Kidney glomerular epithelial cell (primary cell): ENCODE results near the gene GRIN2A.

Experiments used
- DNase-seq: peaks from one replicate; lab custom pipeline; 2025; lab: John Stamatoyannopoulos, UW

GRIN2A gene

GRCh38 chr16:9772526-9773225 lies 409.6 kb downstream of the GRIN2A start:
- no peak for DNase-seq

- DNase-seq: no peak
Measured at GRCh38 chr16:9766891-9767290, 415.3 kb downstream of the GRIN2A start.

- DNase-seq: no peak
Measured at GRCh38 chr16:9763505-9763904, 418.7 kb downstream of the GRIN2A start.

- DNase-seq: no peak
Measured at GRCh38 chr16:9761870-9762269, 420.4 kb downstream of the GRIN2A start.

- DNase-seq: no peak
Measured at GRCh38 chr16:9757687-9758086, 424.5 kb downstream of the GRIN2A start.

- DNase-seq: no peak
Measured at GRCh38 chr16:9756434-9756833, 425.8 kb downstream of the GRIN2A start.

- no peak for DNase-seq
Measured at GRCh38 chr16:9755081-9755480, 427.1 kb downstream of the GRIN2A start.

- no peak for DNase-seq
Measured at GRCh38 chr16:9741776-9742175, 440.5 kb downstream of the GRIN2A start.

- no peak for DNase-seq
Measured at GRCh38 chr16:9739301-9739700, 442.9 kb downstream of the GRIN2A start.

- no peak for DNase-seq
Measured at GRCh38 chr16:9738690-9739089, 443.5 kb downstream of the GRIN2A start.

GRCh38 chr16:9736547-9736946 lies 445.7 kb downstream of the GRIN2A start:
- no peak for DNase-seq

GRCh38 chr16:9723136-9723535 lies 459.1 kb downstream of the GRIN2A start:
- DNase-seq: no peak

GRCh38 chr16:9713907-9714306 lies 468.3 kb downstream of the GRIN2A start:
- no peak for DNase-seq

GRCh38 chr16:9713156-9713555 lies 469.1 kb downstream of the GRIN2A start:
- no peak for DNase-seq

- no peak for DNase-seq
Measured at GRCh38 chr16:9708972-9709620, 473.1 kb downstream of the GRIN2A start.

- peak; percentile 46 for DNase-seq
Measured at GRCh38 chr16:9706217-9706836, 475.9 kb downstream of the GRIN2A start.

- peak; percentile 19 for DNase-seq
Measured at GRCh38 chr16:9703731-9704130, 478.5 kb downstream of the GRIN2A start.
